HEK293 (cell line): ENCODE results near the gene MED25.

ENCODE experiments used
- CTCF ChIA-PET: fragments of 350-600 bp; formaldehyde crosslinking; extraction: SDS; loops from one replicate; lab custom pipeline; 2021; ENCODE audit warnings: antibody characterized with exemption; lab: Yijun Ruan, JAX
- POLR2A ChIA-PET: fragments of 300-600 bp; formaldehyde crosslinking; extraction: SDS; loops from one replicate; lab custom pipeline; 2020; ENCODE audit warnings: antibody characterized with exemption, inconsistent platforms; lab: Yijun Ruan, JAX
- H3K27ac ChIP-seq: fragments of 200-500 bp; sonication (Bioruptor generic); 2 replicates; pipeline ENCODE4 v1.5.1; 2014; ENCODE audit warnings: low read depth, low read length, control low read depth, inconsistent platforms; ENCODE audit errors: extremely low read depth
- H3K36me3 ChIP-seq, 2 experiments: fragments of 200-500 bp in 1 of 2; sonication (Bioruptor generic) in 1 of 2; 1 replicate in 1 of 2; 2 replicates in 1 of 2; pipeline ENCODE4 v1.5.1; 2014 to 2017; ENCODE audit warnings: inconsistent platforms in 2 of 2, low read length in 2 of 2; ENCODE audit not compliant: control insufficient read depth in 2 of 2, insufficient read depth in 1 of 2
- H3K4me1 ChIP-seq: fragments of 200-500 bp; sonication (Bioruptor generic); 2 replicates; pipeline ENCODE4 v1.5.1; 2014; ENCODE audit warnings: mild to moderate bottlenecking, low read length, inconsistent platforms; ENCODE audit not compliant: control insufficient read depth, insufficient read depth
- H3K4me3 ChIP-seq: 2 replicates; pipeline ENCODE4 v1.5.1; 2011; ENCODE audit warnings: low read depth, mild to moderate bottlenecking, control low read depth, low read length, moderate library complexity
- H3K9me3 ChIP-seq: fragments of 200-500 bp; sonication (Bioruptor generic); 2 replicates; pipeline ENCODE4 v1.5.1; 2014; ENCODE audit warnings: low read depth, low read length, inconsistent platforms; ENCODE audit not compliant: control insufficient read depth, insufficient read depth
- GLI2 ChIP-seq: fragments of 450-650 bp; formaldehyde crosslinking; IDR thresholded peaks from 2 replicates; pipeline ENCODE4; 2017; ENCODE audit warnings: missing biosample characterization, missing genetic modification characterization, low read depth, borderline replicate concordance
- KLF1 ChIP-seq: fragments of 450-650 bp; formaldehyde crosslinking; IDR thresholded peaks from 2 replicates; pipeline ENCODE4 v1.5.1; 2016; ENCODE audit warnings: missing biosample characterization, missing genetic modification characterization
- KLF7 ChIP-seq: fragments of 450-650 bp; formaldehyde crosslinking; IDR thresholded peaks from 2 replicates; pipeline ENCODE4 v1.5.1; 2016; ENCODE audit warnings: missing biosample characterization, missing genetic modification characterization, borderline replicate concordance
- KLF8 ChIP-seq: fragments of 450-650 bp; formaldehyde crosslinking; IDR thresholded peaks from 2 replicates; pipeline ENCODE4 v1.5.1; 2016; ENCODE audit warnings: missing biosample characterization, missing genetic modification characterization
- KLF9 ChIP-seq: fragments of 450-650 bp; formaldehyde crosslinking; IDR thresholded peaks from 2 replicates; pipeline ENCODE4 v1.5.1; 2016; ENCODE audit warnings: missing biosample characterization, missing genetic modification characterization, low read depth
- RBAK ChIP-seq: fragments of 450-650 bp; formaldehyde crosslinking; IDR thresholded peaks from 2 replicates; pipeline ENCODE4 v1.5.1; 2016; ENCODE audit warnings: missing biosample characterization, missing genetic modification characterization
- SCRT1 ChIP-seq: fragments of 450-650 bp; formaldehyde crosslinking; IDR thresholded peaks from 2 replicates; pipeline ENCODE4 v1.5.1; 2016; ENCODE audit warnings: missing biosample characterization, missing genetic modification characterization, borderline replicate concordance
- TCF7L2 ChIP-seq: IDR thresholded peaks from 2 replicates; pipeline ENCODE4 v1.6.1; 2011; ENCODE audit warnings: low read depth, mild to moderate bottlenecking, inconsistent platforms, low read length, moderate library complexity, borderline replicate concordance
- ZBTB17 ChIP-seq: fragments of 450-650 bp; formaldehyde crosslinking; IDR thresholded peaks from 2 replicates; pipeline ENCODE4 v1.5.1; 2016; ENCODE audit warnings: missing biosample characterization, missing genetic modification characterization
- ZBTB44 ChIP-seq: fragments of 450-650 bp; IDR thresholded peaks from 2 replicates; pipeline ENCODE4 v1.5.1; 2018; ENCODE audit warnings: missing biosample characterization, mild to moderate bottlenecking, missing genetic modification characterization
- ZFP3 ChIP-seq: fragments of 450-650 bp; formaldehyde crosslinking; IDR thresholded peaks from 2 replicates; pipeline ENCODE4 v1.5.1; 2016; ENCODE audit warnings: low read depth, missing biosample characterization, missing genetic modification characterization
- ZNF112 ChIP-seq: fragments of 450-650 bp; formaldehyde crosslinking; IDR thresholded peaks from 2 replicates; pipeline ENCODE4 v1.5.0; 2017; ENCODE audit warnings: missing biosample characterization, missing genetic modification characterization
- ZNF211 ChIP-seq: fragments of 450-650 bp; formaldehyde crosslinking; IDR thresholded peaks from 2 replicates; pipeline ENCODE4 v1.5.1; 2016; ENCODE audit warnings: low read depth, missing biosample characterization, missing genetic modification characterization
- ZNF239 ChIP-seq: fragments of 450-650 bp; formaldehyde crosslinking; IDR thresholded peaks from 2 replicates; pipeline ENCODE4 v1.5.1; 2016; ENCODE audit warnings: missing biosample characterization, missing genetic modification characterization
- ZNF302 ChIP-seq: fragments of 450-650 bp; formaldehyde crosslinking; IDR thresholded peaks from 2 replicates; pipeline ENCODE4 v1.5.1; 2016; ENCODE audit warnings: missing biosample characterization, missing genetic modification characterization, low read depth
- ZNF426 ChIP-seq: fragments of 450-650 bp; formaldehyde crosslinking; IDR thresholded peaks from 2 replicates; pipeline ENCODE4 v1.5.1; 2017; ENCODE audit warnings: missing biosample characterization, missing genetic modification characterization, mild to moderate bottlenecking, inconsistent platforms, moderate library complexity
- ZNF488 ChIP-seq: fragments of 450-650 bp; formaldehyde crosslinking; IDR thresholded peaks from 2 replicates; pipeline ENCODE4 v1.5.1; 2016; ENCODE audit warnings: missing biosample characterization, missing genetic modification characterization
- ZNF610 ChIP-seq: fragments of 450-650 bp; formaldehyde crosslinking; IDR thresholded peaks from 2 replicates; pipeline ENCODE4 v1.5.1; 2016; ENCODE audit warnings: missing biosample characterization, missing genetic modification characterization, borderline replicate concordance
- ZNF670 ChIP-seq: fragments of 450-650 bp; formaldehyde crosslinking; IDR thresholded peaks from 2 replicates; pipeline ENCODE4 v1.5.1; 2016; ENCODE audit warnings: missing biosample characterization, missing genetic modification characterization, low read depth
- ZNF768 ChIP-seq: fragments of 450-650 bp; formaldehyde crosslinking; IDR thresholded peaks from 2 replicates; pipeline ENCODE4 v1.5.1; 2018; ENCODE audit warnings: missing biosample characterization, mild to moderate bottlenecking, missing genetic modification characterization
- ZSCAN18 ChIP-seq: fragments of 450-650 bp; formaldehyde crosslinking; IDR thresholded peaks from 2 replicates; pipeline ENCODE4 v1.5.1; 2016; ENCODE audit warnings: missing biosample characterization, missing genetic modification characterization
- ZSCAN23 ChIP-seq: fragments of 450-650 bp; formaldehyde crosslinking; IDR thresholded peaks from 2 replicates; pipeline ENCODE4 v1.5.1; 2016; ENCODE audit warnings: missing biosample characterization, missing genetic modification characterization

The MED25 gene

GRCh38 chr19:49854378-49855263 is 36.5 kb downstream of the MED25 start (continued):
- no peak for TF ChIP-seq RBAK (tag by site-specific recombination)
- no peak for TF ChIP-seq ZSCAN23
- no peak for TF ChIP-seq ZBTB44 (tag by site-specific recombination)
- TF ChIP-seq GLI2 (tag by site-specific recombination), result no peak
- TF ChIP-seq TCF7L2, result no peak
- TF ChIP-seq ZNF112 (tag by site-specific recombination), result no peak
- TF ChIP-seq ZNF610, result no peak
- TF ChIP-seq ZNF426 (tag by site-specific recombination), result no peak
- no peak for TF ChIP-seq ZNF239 (tag by site-specific recombination)

GRCh38 chr19:49855277-49855675 is 37.2 kb downstream of the MED25 start:
- CTCF ChIA-PET, result interaction anchor here (0.5 kb wide), 1 partner anchor 103 kb away, joined by 3 read pairs; no protein-coding TSS in a partner anchor
- TF ChIP-seq ZSCAN18 (no peak), ZNF670 (tag by site-specific recombination) (no peak), TCF7L2 (no peak), ZFP3 (no peak), ZNF211 (tag by site-specific recombination) (no peak), ZBTB17 (tag by site-specific recombination) (no peak), GLI2 (tag by site-specific recombination) (no peak), KLF8 (tag by site-specific recombination) (peak; percentile 50; the same call in 1 of the 2 replicates), KLF7 (tag by site-specific recombination) (0 out of 2 replicates have a peak, but pooled peaks have one; percentile 42), KLF9 (tag by site-specific recombination) (peak; percentile 31; the same call in 1 of the 2 replicates), ZNF488 (tag by site-specific recombination) (no peak), ZNF302 (tag by site-specific recombination) (no peak), KLF1 (tag by site-specific recombination) (peak; percentile 31; the same call in 1 of the 2 replicates), SCRT1 (no peak), ZNF768 (tag by site-specific recombination) (no peak)
- TF ChIP-seq, all 188 proteins: peak for 4
- Histone ChIP-seq H3K4me1 (peaks cover 15% of the 10 kb centered on the region; the same call in 1 of the 2 replicates), H3K27ac (0 out of 2 replicates have a peak overlapping the region, but pooled peaks have one; percentile 43), H3K9me3 (no peaks in the 10 kb centered on the region), H3K36me3 (peaks cover 10 to 61% of the 10 kb centered on the region in 2 experiments), H3K4me3 (no peak overlapping the region)
- POLR2A ChIA-PET, result interaction anchor here (8.8 kb wide), 1 partner anchor 9 kb away, joined by 128 read pairs; the partner anchor contains the start of gene PNKP
